OCI-LY3 (cell line): Measurements from ENCODE around the gene ZC3H10.

Experiments
- EZH2phosphoT487 ChIP-seq: fragments of 200-600 bp; shearing (Covaris generic); IDR thresholded peaks from 2 replicates; pipeline ENCODE4 v1.6.1; 2018; ENCODE audit warnings: antibody characterized with exemption, mixed run types, low read depth
- TF ChIP-seq, protein P1 (sequence below): fragments of 200-600, 300-600 bp; sonication (generic); IDR thresholded peaks from 2 replicates; pipeline ENCODE4 v1.5.1; 2014; ENCODE audit warnings: antibody characterized with exemption, low read length, low read depth

GRCh38 chr12:56080556-56081138, 37.4 kb upstream of the ZC3H10 start:
- no peak for TF ChIP-seq EZH2phosphoT487
- TF ChIP-seq, protein P1, sequence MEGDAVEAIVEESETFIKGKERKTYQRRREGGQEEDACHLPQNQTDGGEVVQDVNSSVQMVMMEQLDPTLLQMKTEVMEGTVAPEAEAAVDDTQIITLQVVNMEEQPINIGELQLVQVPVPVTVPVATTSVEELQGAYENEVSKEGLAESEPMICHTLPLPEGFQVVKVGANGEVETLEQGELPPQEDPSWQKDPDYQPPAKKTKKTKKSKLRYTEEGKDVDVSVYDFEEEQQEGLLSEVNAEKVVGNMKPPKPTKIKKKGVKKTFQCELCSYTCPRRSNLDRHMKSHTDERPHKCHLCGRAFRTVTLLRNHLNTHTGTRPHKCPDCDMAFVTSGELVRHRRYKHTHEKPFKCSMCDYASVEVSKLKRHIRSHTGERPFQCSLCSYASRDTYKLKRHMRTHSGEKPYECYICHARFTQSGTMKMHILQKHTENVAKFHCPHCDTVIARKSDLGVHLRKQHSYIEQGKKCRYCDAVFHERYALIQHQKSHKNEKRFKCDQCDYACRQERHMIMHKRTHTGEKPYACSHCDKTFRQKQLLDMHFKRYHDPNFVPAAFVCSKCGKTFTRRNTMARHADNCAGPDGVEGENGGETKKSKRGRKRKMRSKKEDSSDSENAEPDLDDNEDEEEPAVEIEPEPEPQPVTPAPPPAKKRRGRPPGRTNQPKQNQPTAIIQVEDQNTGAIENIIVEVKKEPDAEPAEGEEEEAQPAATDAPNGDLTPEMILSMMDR, result no peak
